ENCODE results near the gene TMPRSS13. TPM values are rescaled to one million over a fixed set of nuclear protein-coding genes. Genes with fewer than 3 reads are reported as not detected.

The TMPRSS13 gene
- total and polyA plus RNA-seq, 9 of the 15 experiments (the other 6 are each of a cell fraction or from before 2014, with no cell fraction given) = 0.11 to 0.29 (median 0.15) TPM

GRCh38 chr11:117921456-117921855 is 7.7 kb downstream of the TMPRSS13 start:
- Histone ChIP-seq H3K9me3 (replicated peaks; ENCODE audit: control insufficient read depth, insufficient read depth, low read depth, low read length) (no peaks in the 10 kb centered on the region), H3K27me3 (ENCODE audit: control insufficient read depth in 2 of 2, insufficient read depth in 2 of 2, low read length in 2 of 2) (peaks cover 15 to 56% of the 10 kb centered on the region in 2 experiments; a peak in 3 of 5 replicates), H2AFZ (ENCODE audit: low read depth, low read length) (no peak overlapping the region), H3K36me3 (ENCODE audit: control insufficient read depth, insufficient read depth, low read length) (no peaks in the 10 kb centered on the region), H3K27ac (ENCODE audit: extremely low read depth, low read depth, low read length) (no peak overlapping the region), H3K4me2 (ENCODE audit: insufficient read depth, low read length) (no peak overlapping the region), H4K20me1 (replicated peaks; ENCODE audit: control insufficient read depth, insufficient read depth, low read length) (no peaks in the 10 kb centered on the region), H3K79me2 (ENCODE audit: control insufficient read depth, insufficient read depth, low read length) (no peaks in the 10 kb centered on the region), H3K9me1 (ENCODE audit: control insufficient read depth, insufficient read depth, low read length) (peaks cover 2% of the 10 kb centered on the region), H3K4me3 (no peak overlapping the region), H3K4me1 (replicated peaks in 1 of 2; ENCODE audit: control insufficient read depth in 2 of 2, insufficient read depth in 2 of 2, low read length in 2 of 2) (no peaks in the 10 kb centered on the region), H3K9ac (ENCODE audit: insufficient read depth in 1 of 2, low read depth in 2 of 2, low read length in 2 of 2) (no peak overlapping the region)
- TF ChIP-seq RBM15 (IDR thresholded peaks at IDR 0.05; ENCODE audit: insufficient read depth, low read length) (no peak), HNRNPL (IDR thresholded peaks at IDR 0.05; ENCODE audit: low read depth, low read length) (no peak), MYBL2 (IDR thresholded peaks at IDR 0.05; ENCODE audit: low read depth) (no peak), MYBL2 (CRISPR knock-in tag; IDR thresholded peaks at IDR 0.05; ENCODE audit: borderline replicate concordance) (no peak), CXXC5 (CRISPR knock-in tag; IDR thresholded peaks at IDR 0.05) (no peak)
- in situ Hi-C loops (cut with MboI) = no loop called here
- ATAC-seq (no peak), FAIRE-seq (no peak), DNase-seq (ENCODE audit: extremely low read depth in 1 of 4, low spot score in 3 of 4) (no peak)
- POLR2A ChIA-PET = interaction anchor here (0.7 to 1.0 kb wide), 2 partner anchors 11 kb away, joined by 3 to 4 read pairs; no protein-coding TSS in a partner anchor
- CTCF ChIA-PET (ENCODE audit: low intra/inter-chr PET ratio) = interaction anchor here (1.0 kb wide), 1 partner anchor 131 kb away, joined by 3 read pairs; no protein-coding TSS in a partner anchor
- intact Hi-C loops (cut with micrococcal nuclease) = no loop called here
- 22% methylated on average over 2 of the region's 2 CpGs for WGBS (ENCODE audit: insufficient coverage, low coverage, missing lambda C conversion rate)
- no TSS peak for BruUV-seq (replicated peaks)

- no peak overlapping the region for H3K9ac ChIP-seq (ENCODE audit: insufficient read depth in 1 of 2, low read depth in 2 of 2, low read length in 2 of 2)
- peaks cover 20 to 63% of the 10 kb centered on the region in 2 experiments; a peak in 3 of 5 replicates for H3K27me3 ChIP-seq (ENCODE audit: control insufficient read depth in 2 of 2, insufficient read depth in 2 of 2, low read length in 2 of 2)
- H3K4me2 ChIP-seq (ENCODE audit: insufficient read depth, low read length) = no peak overlapping the region
- in situ Hi-C loops (cut with MboI) = no loop called here
- ChIA-PET POLR2A (interaction anchor here (0.5 to 2.2 kb wide), 5 partner anchors 10 to 97 kb away, joined by 3 to 10 read pairs (median 4); no protein-coding TSS in a partner anchor), CTCF (ENCODE audit: low intra/inter-chr PET ratio) (no interaction called here)
- H3K79me2 ChIP-seq (ENCODE audit: control insufficient read depth, insufficient read depth, low read length) = no peaks in the 10 kb centered on the region
- no peaks in the 10 kb centered on the region for H3K36me3 ChIP-seq (ENCODE audit: control insufficient read depth, insufficient read depth, low read length)
- ATAC-seq = no peak
- H3K4me3 ChIP-seq = no peak overlapping the region
- H3K9me3 ChIP-seq (replicated peaks; ENCODE audit: control insufficient read depth, insufficient read depth, low read depth, low read length) = no peaks in the 10 kb centered on the region
- BruUV-seq (replicated peaks) = no TSS peak
- no peak overlapping the region for H2AFZ ChIP-seq (ENCODE audit: low read depth, low read length)
- peaks cover 2% of the 10 kb centered on the region for H3K9me1 ChIP-seq (ENCODE audit: control insufficient read depth, insufficient read depth, low read length)
- intact Hi-C loops (cut with micrococcal nuclease) = no loop called here
- H3K4me1 ChIP-seq (replicated peaks in 1 of 2; ENCODE audit: control insufficient read depth in 2 of 2, insufficient read depth in 2 of 2, low read length in 2 of 2) = 0 out of 5 replicates have a peak, but pooled peaks cover 0 to 3% of the 10 kb centered on the region in 2 experiments
- no peak overlapping the region for H3K27ac ChIP-seq (ENCODE audit: extremely low read depth, low read depth, low read length)
- DNase-seq (ENCODE audit: extremely low read depth in 1 of 4, low spot score in 3 of 4) = no peak
- no peak for FAIRE-seq
- H4K20me1 ChIP-seq (replicated peaks; ENCODE audit: control insufficient read depth, insufficient read depth, low read length) = no peaks in the 10 kb centered on the region
- 3% methylated on average over 4 of the region's 4 CpGs for WGBS (ENCODE audit: insufficient coverage, low coverage, missing lambda C conversion rate)
- no peak for TF ChIP-seq SIN3A (IDR thresholded peaks at IDR 0.05; ENCODE audit: borderline replicate concordance in 2 of 2, control insufficient read depth in 1 of 2, low read depth in 2 of 2, low read length in 2 of 2)
- TF ChIP-seq MBD2 (IDR thresholded peaks at IDR 0.05; ENCODE audit: borderline replicate concordance, low read depth) = no peak
- TF ChIP-seq NCOA6 (IDR thresholded peaks at IDR 0.05) = no peak
- TF ChIP-seq NFE2L1 (tag; IDR thresholded peaks at IDR 0.05; ENCODE audit: borderline replicate concordance, low read depth) = no peak
- TF ChIP-seq, protein P1, sequence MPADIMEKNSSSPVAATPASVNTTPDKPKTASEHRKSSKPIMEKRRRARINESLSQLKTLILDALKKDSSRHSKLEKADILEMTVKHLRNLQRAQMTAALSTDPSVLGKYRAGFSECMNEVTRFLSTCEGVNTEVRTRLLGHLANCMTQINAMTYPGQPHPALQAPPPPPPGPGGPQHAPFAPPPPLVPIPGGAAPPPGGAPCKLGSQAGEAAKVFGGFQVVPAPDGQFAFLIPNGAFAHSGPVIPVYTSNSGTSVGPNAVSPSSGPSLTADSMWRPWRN (IDR thresholded peaks at IDR 0.05; ENCODE audit: low read depth) = no peak
- TF ChIP-seq HMGN3 (IDR thresholded peaks at IDR 0.05; ENCODE audit: borderline replicate concordance, extremely low read depth, insufficient read length, low read depth, low read length) = no peak
- no peak for TF ChIP-seq ZNF584 (CRISPR knock-in tag; IDR thresholded peaks at IDR 0.05; ENCODE audit: low read depth)
- TF ChIP-seq ATF4 (CRISPR knock-in tag; IDR thresholded peaks at IDR 0.05) = no peak
- no peak for TF ChIP-seq PPARD (CRISPR knock-in tag; IDR thresholded peaks at IDR 0.05)
- TF ChIP-seq BCOR (IDR thresholded peaks at IDR 0.05) = peak; percentile 10; the same call in 1 of the 2 replicates
Measured at GRCh38 chr11:117919781-117920221, 9.4 kb downstream of the TMPRSS13 start.

Measured in K562 (cell line).